Prostate gland (tissue), 2 donors: ENCODE measurements around the gene MTG1. TPM values are rescaled to one million over a fixed set of nuclear protein-coding genes. Genes with fewer than 3 reads are reported as not detected.

Experiments
- DNase-seq: peaks from one replicate; pipeline ENCODE4 v3.0.0-alpha.2; 2019; ENCODE audit warnings: low spot score
- H3K27ac ChIP-seq, 2 donors: fragments of 200-600 bp; sonication (generic); 2 replicates each; pipeline ENCODE4 v1.5.1; 2017 to 2019
- H3K27me3 ChIP-seq: fragments of 200-600 bp; sonication (generic); replicated peaks from 2 replicates; pipeline ENCODE4 v1.5.1; 2019; ENCODE audit not compliant: insufficient read depth
- H3K36me3 ChIP-seq, 2 donors: fragments of 200-600 bp; sonication (generic); 1 replicate in 1 of 2; 2 replicates in 1 of 2; pipeline versions ENCODE4 v1.5.1 to v1.8.1; 2017 to 2019
- H3K4me1 ChIP-seq: fragments of 200-600 bp; sonication (generic); replicated peaks from 2 replicates; pipeline ENCODE4 v1.5.1; 2019
- H3K4me3 ChIP-seq, 2 donors: fragments of 200-600 bp; sonication (generic); 2 replicates each; pipeline ENCODE4 v1.5.1; 2017 to 2019
- H3K9me3 ChIP-seq: fragments of 200-600 bp; sonication (generic); 2 replicates; pipeline ENCODE4 v1.5.1; 2017
- POLR2A ChIP-seq: fragments of 450-650 bp; IDR thresholded peaks from one replicate; pipeline ENCODE4 v1.6.1; 2016; ENCODE audit warnings: antibody characterized with exemption, mild to moderate bottlenecking
- POLR2AphosphoS5 ChIP-seq: sonication (generic); formaldehyde crosslinking; IDR thresholded peaks from one replicate; pipeline ENCODE4 v1.6.1; 2017; ENCODE audit warnings: antibody characterized with exemption
- WGBS: methylation state at CpG from one replicate; pipeline ENCODE4 v1.1.5; 2018; 5-methylcytosine and 5-hydroxymethylcytosine counted together
- intact Hi-C: fragments of 100-400 bp; cut with DNase I; formaldehyde crosslinking; loops from one replicate; pipeline ENCODE4 v1.14.2; 2022
- total RNA-seq, 2 donors: library from RNA; depleted of rRNA; stranded (reverse); fragments of >200 nt; gene quantifications; one replicate each; pipeline ENCODE4 v1.1.0, GENCODE V29; 2016
- TF ChIP-seq, protein P1 (sequence below), 4 experiments: fragments of 200-600 bp in 2 of 4; fragments of 450-650 bp in 2 of 4; sonication (generic) in 2 of 4; IDR thresholded peaks; 1 replicate in 3 of 4; 2 replicates in 1 of 4; pipeline ENCODE4 v1.5.1; 2016 to 2019; ENCODE audit warnings: antibody characterized with exemption in 4 of 4, mild to moderate bottlenecking in 2 of 4, moderate library complexity in 2 of 4

The MTG1 gene
- total RNA-seq, 2 donors from 2014 or later, result 26.8 to 67.4 TPM

DNA sequence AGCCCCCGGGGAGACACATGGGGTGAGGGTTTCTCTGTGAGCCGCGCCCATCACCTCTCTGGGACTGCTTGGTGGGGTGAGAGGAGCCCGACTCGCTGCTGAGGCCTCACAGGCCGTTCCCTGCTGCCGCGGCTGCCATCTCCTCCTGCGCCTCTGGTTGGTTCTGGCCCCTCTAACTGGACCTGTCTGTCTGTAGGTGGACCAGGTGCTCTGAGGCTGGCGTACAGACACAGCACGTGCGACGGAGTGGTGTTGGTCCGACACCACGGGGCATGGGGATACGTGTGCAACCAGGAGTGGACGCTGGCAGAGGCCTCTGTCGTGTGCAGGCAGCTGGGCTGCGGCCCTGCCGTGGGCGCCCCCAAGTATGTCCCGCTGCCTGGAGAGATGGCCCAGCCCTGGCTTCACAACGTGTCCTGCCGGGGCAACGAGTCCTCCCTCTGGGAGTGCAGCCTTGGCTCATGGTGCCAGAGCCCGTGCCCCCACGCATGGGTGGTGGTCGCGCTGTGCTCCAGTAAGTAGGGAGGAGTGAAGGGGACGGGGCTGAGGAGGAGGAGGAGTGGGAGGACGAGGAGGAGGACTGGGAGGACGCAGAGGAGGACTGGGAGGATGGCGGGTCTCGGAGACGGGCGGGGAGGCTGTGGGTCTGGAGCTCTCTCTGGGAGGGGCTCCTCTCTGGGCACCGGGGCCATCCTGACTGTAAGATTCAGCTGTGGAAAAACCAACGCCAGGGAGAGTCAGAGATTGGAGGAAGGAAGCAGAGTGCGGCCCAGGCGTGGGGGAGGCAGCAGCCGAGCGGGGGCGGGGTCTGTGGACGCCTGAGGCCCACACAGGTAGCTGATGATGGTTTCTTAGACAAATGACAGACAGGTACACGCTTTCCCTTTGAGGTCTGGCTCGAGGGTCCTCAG, 62.3 kb downstream of the MTG1 start:
- DNase-seq, result no peak
- H3K9me3 ChIP-seq, result no peaks in the 10 kb centered on the region
- no peak overlapping the region for H3K27ac ChIP-seq
- no peaks in the 10 kb centered on the region for H3K27me3 ChIP-seq
- H3K36me3 ChIP-seq, result no peaks in the 10 kb centered on the region
- TF ChIP-seq, protein P1, sequence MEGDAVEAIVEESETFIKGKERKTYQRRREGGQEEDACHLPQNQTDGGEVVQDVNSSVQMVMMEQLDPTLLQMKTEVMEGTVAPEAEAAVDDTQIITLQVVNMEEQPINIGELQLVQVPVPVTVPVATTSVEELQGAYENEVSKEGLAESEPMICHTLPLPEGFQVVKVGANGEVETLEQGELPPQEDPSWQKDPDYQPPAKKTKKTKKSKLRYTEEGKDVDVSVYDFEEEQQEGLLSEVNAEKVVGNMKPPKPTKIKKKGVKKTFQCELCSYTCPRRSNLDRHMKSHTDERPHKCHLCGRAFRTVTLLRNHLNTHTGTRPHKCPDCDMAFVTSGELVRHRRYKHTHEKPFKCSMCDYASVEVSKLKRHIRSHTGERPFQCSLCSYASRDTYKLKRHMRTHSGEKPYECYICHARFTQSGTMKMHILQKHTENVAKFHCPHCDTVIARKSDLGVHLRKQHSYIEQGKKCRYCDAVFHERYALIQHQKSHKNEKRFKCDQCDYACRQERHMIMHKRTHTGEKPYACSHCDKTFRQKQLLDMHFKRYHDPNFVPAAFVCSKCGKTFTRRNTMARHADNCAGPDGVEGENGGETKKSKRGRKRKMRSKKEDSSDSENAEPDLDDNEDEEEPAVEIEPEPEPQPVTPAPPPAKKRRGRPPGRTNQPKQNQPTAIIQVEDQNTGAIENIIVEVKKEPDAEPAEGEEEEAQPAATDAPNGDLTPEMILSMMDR (IDR thresholded peaks at IDR 0.05), result no peak
- TF ChIP-seq POLR2A, result no peak
- TF ChIP-seq POLR2AphosphoS5, result no peak
- H3K4me1 ChIP-seq, result no peaks in the 10 kb centered on the region
- intact Hi-C loops, result no loop called here
- no peak overlapping the region for H3K4me3 ChIP-seq
- WGBS, result 88% methylated on average over 46 of the region's 46 CpGs

DNA sequence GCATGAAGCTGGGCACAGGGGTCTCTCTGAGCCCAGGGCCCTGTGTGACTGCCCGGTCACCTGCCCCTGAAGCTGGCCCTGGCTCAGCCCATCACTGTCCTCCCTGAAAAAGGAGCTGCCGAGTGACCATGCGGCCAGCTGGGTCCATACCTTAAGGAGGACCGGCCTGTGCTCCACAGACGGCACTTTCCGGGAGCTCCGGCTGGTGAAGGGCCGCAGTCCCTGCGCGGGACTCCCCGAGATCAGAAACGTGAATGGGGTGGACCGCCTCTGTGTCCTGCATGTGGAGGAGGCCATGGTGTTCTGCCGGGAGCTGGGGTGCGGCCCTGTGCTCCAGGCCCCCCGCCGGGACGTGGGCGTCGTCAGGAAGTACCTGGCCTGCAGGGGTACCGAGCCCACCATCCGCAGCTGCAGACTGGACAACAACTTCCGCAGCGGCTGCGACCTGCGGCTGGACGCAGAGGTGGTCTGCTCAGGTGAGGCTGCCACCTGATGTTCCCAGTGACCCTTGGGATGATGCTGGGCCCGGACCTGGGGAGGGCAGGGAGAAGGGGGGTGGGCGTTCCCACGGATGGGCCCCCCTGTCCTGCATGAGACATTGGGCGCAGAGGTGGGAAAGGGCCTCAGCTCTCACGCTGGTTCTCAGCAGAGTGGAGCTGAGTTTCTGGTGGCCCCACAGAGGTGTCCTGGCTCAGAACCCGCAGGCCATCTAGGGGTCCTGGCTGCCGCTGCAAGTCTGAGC, 63.3 kb downstream of the MTG1 start:
- Histone ChIP-seq H3K4me1 (no peaks in the 10 kb centered on the region), H3K4me3 (no peak overlapping the region), H3K27me3 (no peaks in the 10 kb centered on the region), H3K36me3 (no peaks in the 10 kb centered on the region), H3K9me3 (no peaks in the 10 kb centered on the region), H3K27ac (no peak overlapping the region)
- peak; percentile 3 for DNase-seq
- intact Hi-C loops, result no loop called here
- TF ChIP-seq, protein P1 (IDR thresholded peaks at IDR 0.05), result no peak
- TF ChIP-seq POLR2AphosphoS5 (no peak), POLR2A (no peak)
- WGBS, result 88% methylated on average over 20 of the region's 34 CpGs

DNA sequence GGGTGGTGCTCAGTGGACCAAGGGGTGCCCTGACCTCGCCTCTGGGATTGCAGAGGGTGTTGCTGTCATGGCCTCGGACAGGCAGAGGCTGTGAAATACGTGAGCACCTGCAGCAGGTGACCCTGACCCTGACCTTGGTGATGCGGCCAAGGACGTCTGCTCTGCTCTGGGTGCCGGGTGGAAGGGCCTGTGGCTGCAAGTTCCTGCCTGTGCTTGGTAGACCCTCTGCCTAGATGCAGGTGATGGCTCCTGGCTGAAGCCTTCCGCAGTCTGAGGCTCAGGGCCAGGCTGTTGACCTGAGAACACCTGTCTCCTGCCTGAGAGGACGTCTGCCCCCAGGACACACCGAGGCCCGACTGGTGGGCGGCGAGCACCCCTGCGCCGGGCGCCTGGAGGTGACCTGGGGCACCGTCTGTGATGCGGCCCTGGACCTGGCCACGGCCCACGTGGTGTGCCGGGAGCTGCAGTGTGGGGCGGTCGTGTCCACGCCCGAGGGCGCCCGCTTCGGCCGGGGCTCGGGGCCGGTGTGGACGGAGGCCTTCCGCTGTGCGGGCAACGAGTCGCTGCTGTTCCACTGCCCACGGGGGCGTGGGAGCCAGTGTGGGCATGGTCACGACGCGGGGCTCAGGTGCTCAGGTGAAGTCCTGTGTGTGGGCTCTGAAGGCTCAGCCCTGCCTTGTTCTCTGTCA, 64.2 kb downstream of the MTG1 start:
- no peaks in the 10 kb centered on the region for H3K36me3 ChIP-seq
- 91% methylated on average over 28 of the region's 40 CpGs for WGBS
- H3K9me3 ChIP-seq, result no peaks in the 10 kb centered on the region
- H3K4me1 ChIP-seq, result no peaks in the 10 kb centered on the region
- no peaks in the 10 kb centered on the region for H3K27me3 ChIP-seq
- H3K27ac ChIP-seq, result no peak overlapping the region
- no peak overlapping the region for H3K4me3 ChIP-seq
- no peak for TF ChIP-seq POLR2AphosphoS5
- no peak for TF ChIP-seq POLR2A
- TF ChIP-seq, protein P1 (IDR thresholded peaks at IDR 0.05), result no peak
- DNase-seq, result no peak
- intact Hi-C loops, result no loop called here

DNA sequence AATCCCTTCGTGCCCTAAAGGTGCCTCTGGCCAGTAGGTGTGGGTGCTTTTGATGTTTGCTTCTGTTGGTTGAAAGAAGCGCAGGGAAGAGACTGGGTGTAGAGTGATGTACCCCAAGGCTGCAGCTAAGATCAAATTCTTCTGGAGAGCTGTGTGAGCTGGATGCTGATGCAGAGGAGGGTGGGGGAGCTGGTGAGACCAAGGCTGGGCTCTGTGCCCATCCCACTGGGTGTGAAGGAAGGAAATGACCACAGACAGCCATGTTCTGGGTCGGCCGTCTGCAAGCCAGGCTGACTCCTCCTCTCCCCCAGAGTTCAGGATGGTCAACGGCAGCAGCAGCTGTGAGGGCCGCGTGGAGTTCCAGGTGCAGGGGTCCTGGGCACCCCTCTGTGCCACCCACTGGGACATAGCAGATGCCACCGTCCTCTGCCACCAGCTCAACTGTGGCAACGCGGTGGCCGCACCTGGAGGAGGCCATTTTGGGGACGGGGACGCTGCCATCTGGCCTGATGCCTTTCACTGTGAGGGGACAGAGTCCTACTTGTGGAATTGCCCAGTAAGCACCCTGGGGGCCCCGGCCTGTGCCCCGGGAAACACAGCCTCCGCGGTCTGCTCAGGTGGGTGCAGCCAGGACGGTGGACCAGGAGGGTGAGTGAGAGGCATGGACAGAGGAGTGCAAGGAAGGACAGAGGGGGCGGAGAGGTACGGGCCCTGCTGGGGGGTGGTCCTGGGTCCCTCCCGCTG, 64.9 kb downstream of the MTG1 start:
- H3K27ac ChIP-seq, result no peak overlapping the region
- H3K36me3 ChIP-seq, result no peaks in the 10 kb centered on the region
- intact Hi-C loops, result no loop called here
- no peak overlapping the region for H3K4me3 ChIP-seq
- 86% methylated on average over 21 of the region's 21 CpGs for WGBS
- TF ChIP-seq, protein P1 (IDR thresholded peaks at IDR 0.05), result no peak
- TF ChIP-seq POLR2AphosphoS5, result no peak
- no peaks in the 10 kb centered on the region for H3K27me3 ChIP-seq
- no peaks in the 10 kb centered on the region for H3K4me1 ChIP-seq
- H3K9me3 ChIP-seq, result no peaks in the 10 kb centered on the region
- peak; percentile 3 for DNase-seq
